Ishikawa (cell line): ENCODE data around the gene DMD.

Experiments used
- EGR1 ChIP-seq: IDR thresholded peaks from 2 replicates; pipeline ENCODE4 v1.6.1; 2012
- EP300 ChIP-seq: IDR thresholded peaks from 2 replicates; pipeline ENCODE4 v1.6.1; 2012; ENCODE audit warnings: borderline replicate concordance
- FOXM1 ChIP-seq: IDR thresholded peaks from 2 replicates; pipeline ENCODE4 v1.6.1; 2012; ENCODE audit warnings: low read depth, borderline replicate concordance
- YY1 ChIP-seq: IDR thresholded peaks from 2 replicates; pipeline ENCODE4 v1.6.1; 2012; ENCODE audit warnings: low read depth

DNA sequence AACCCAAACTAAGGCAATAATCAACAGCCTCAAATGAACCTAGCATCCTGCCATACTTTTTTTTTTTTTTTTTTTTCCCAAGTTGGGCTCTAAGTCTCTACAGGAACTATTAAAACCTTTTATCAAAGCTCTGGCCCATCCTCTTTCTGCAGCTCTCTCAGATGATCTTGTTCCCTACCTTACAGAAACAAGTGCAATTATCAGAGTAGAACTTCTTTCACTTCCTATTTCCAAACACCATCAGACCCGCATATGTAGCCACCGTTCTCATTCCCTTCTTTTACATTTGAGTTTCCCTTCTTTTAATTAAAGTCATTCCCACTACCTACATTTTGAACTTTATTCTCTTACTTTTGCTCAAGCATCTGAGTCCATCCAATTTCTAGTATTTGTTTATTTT lies 690.6 kb downstream of the DMD start:
- TF ChIP-seq YY1 (no peak), EGR1 (no peak), FOXM1 (no peak), EP300 (no peak)
